T1000 (cell line): ENCODE measurements around the gene ZNF577.
A peak's percentile ranks its signal among the peaks of the same experiment; 100 is the strongest.
"Not testable (repeated sequence)": the region's sequence is repeated elsewhere in the genome, so short reads cannot be mapped to it uniquely, and the experiment has no call there.

Experiments
- DNase-seq: peaks from one replicate; lab custom pipeline; 2025; ENCODE audit warnings: mixed read lengths; lab: John Stamatoyannopoulos, UW

The ZNF577 gene

DNA sequence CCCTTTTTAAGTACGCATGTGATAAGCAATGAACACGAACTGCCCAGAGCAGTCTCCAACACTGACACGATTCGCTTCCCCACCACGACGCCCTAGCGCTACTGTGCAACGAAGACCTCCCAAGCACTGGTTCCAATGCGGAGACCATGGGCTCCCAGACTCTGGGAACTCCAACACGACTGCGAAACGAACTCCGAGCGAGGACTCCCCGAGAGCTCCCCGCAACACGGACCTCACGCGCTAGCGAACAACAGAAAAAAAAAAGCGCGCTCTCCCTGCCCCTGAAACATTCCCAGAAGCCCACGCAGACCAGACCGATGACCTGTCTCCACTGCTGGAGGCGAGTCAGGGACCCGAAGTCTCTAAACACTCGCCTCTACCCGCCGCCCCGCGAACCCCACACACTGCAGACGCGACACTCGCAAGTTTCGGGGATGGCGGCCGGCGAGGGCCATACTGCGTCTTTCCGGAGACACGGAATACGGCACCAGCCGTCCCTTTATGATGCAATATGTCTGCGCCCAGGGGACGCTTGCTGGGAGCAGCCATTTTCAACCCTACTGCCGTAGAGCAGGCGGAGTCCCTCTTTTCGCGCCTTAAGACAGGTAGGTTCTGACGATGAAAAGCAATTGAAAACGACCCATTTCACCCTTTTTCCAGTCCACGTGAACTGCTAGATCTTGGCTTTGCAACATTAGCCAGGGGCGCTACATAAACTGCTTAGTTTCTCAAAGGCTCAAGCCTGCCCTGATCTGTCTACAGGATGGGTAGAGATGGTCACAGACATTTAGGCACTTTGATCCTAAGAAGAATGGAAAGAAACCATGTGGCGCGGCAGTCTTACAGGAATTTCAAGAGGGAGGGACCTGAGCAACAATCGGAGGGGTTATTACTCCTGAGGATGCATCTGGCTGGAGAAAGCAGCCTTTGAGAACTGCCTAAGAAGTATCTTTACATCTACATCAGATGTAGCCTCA lies at the start of gene ZNF577:
Gene ZNF577, minus strand, starts transcription at position 430 of the 977 bp plus-strand sequence. CDS start 7,569 bp downstream, outside the sequence.
- peak; percentile 84 for DNase-seq

DNA sequence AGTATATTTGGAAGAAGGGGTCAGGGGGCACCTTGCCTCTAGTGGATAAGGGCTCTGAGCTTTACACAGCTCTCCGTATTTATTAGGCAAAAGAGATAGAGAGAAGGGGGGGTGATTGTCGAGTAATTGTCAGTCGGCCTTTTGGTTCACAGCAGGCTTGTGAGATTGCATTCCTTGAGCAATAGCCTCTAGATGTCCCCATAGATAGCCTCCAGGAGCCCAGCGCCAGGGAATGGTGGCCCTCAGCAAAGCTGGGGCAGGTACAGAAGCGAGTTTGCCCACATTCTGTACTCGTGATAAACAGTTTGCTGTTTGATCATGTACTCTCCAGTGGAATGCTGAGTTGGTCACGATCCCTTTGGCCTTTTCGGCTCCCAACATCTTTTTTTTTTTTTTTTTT lies 44.2 kb upstream of the ZNF577 start:
- no peak for DNase-seq

DNA sequence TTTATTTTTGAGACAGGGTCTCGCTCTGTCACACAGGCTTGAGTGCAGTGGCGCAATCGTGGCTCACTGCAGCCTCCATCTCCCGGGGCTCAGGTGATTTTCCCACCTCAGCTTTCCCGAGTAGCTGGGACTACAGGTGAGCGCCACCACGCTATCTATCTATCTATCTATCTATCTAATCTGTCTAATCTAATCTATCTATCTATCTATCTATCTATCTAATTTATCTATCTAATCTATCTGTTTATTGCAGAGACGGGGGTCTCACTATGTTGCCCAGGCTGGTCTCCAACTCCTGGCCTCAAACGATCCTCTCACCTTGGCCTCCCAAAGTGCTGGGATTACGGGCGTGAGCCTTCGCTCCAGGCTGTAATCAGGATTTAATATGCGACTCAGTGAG lies 40.1 kb upstream of the ZNF577 start:
- DNase-seq = no peak

DNA sequence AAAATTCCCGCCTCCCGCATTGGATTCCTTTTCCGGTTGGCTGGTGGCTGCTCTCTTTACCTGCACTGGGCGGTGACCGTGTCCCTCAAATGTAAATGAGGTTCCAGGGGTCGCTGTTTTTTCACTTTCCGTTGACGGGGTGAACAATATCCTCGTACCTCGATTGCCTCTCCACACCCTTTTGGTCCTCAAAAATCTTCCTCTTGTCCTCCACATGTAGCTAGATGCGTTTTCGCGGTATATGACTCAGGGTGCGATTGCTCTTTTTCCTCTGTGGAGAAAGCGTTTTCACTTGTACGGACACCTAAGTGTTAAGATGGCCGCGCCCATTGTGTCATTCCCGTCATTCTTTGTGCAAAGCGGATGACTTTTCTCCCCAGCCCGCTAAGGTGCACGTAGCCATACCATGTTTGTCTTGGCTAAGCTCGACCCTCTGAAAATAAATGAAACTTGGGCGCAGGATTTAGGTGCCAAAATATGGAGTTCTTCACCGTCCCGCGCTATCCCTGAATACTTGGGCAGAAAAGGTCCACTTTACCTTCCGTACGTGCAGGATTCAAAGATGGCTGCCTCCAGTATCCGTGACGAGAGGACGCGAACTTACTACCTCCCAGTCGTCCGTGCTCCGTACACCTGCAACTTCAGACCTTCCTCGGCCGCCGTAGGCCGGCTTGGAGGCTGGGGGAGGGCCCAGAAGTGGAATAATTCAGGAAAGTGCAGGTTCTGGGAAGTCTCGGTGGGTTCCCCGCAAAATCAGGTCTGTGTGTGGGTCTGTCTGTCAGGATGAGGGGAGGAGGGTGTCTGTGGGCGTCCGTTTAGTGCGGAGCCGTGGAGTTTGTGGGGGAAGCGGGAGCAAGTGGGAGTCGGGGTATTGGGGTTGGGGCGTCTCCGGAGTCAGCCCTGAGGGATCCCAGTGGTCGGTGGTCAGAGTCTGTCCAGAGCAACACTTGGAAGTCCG lies 39.3 kb upstream of the ZNF577 start, which contains the start of gene ZNF613:
Gene ZNF613, plus strand, starts transcription at position 689 of the 958 bp plus-strand sequence. CDS start 8,749 bp downstream, outside the sequence.
- DNase-seq = peak; percentile 81

DNA sequence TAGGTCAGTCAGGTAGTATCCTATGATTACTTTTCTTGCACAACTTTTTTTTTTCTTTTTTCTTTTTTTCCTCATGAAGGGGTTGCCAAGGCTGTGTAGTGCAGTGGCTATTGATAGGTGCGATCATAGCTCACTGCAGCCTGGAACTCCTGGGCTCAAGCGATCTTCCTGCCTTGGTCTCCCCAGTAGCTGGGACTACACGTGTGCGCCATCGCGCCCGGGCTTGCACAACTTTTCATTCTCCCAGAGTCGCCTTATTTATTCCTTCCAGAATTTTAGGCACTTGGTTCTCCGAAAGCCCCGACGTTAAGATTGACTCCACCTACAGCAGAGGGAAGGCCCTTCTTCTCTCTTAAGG lies 38.7 kb upstream of the ZNF577 start:
- no peak for DNase-seq

DNA sequence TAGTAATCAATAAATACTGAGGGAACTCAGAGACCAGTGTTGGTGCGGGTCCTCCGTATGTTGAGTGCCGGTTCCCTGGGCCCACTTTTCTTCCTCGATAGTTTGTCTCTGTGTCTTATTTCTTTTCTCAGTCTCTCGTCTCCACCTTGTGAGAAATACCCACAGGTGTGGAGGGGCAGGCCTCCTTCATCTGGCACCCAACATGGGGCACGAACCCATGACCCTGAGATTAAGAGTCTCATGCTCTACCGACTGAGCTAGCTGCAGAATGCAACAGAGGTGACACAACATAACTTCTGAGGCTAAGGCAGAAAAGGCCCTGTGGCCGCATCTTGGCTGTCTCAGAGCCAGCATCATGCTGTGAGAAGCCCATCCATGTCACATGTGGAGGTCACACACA lies 34.2 kb upstream of the ZNF577 start:
- no peak for DNase-seq

DNA sequence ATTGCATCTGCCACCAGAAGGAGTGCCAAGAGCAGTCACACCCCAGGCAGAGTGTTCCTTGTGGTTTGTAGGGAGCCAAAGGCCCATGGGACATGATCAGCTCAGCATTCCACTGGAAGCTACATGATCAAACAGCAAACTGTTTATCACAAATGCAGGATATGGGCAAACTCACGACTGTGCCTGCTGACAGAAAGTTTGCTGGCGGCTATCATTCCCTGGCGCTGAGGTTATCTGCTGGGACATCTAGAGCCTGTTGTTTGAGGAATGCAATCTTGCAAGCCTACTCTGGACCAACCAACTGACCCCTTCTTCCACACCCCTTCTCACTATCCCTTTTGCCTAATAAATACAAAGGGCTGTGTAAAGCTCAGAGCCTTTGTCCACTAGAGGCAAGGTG lies 31.9 kb upstream of the ZNF577 start:
- DNase-seq = no peak

DNA sequence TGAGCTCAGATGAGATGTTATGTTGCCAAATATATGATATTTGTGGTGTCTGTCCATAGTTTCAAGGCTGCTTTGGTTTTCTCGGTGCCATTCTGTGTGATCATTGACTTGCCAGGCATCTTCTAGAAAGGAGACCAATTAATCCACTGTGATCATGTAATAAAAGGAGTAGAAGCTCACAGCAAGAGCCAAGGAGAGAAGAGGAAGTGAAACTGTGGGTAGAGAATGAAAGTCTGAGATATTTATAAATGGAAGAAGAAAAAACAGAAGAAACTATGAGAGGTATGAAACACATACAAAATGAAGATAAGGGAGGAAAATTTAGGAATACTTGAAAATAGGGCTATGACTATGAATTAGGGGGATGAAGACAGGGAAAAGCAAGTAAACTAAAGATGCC lies 28.4 kb upstream of the ZNF577 start:
- no peak for DNase-seq

DNA sequence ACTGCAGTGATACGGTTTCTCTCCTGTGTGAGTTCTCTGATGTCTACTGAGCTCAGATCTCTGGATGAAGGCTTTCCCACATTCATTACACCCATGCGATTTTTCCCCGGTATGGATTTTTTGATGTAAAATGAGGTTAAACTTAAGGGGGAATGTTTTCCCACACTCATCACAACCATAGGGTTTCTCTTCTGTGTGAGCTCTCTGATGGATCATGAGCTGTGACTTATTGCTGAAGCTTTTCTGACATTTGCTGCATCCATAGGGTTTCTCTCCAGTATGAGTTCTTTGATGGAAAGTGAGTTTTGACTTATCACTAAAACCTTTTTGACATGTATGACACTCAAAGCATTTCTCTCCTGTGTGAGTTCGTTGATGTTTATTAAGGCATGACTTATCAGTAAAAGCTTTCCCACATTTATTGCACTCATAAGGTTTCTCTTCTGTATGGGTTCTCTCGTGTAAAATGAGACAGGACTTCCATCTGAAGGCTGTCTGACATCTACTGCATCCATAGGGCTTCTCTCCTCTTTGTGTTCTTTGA lies 27.6 kb upstream of the ZNF577 start:
- no peak for DNase-seq

DNA sequence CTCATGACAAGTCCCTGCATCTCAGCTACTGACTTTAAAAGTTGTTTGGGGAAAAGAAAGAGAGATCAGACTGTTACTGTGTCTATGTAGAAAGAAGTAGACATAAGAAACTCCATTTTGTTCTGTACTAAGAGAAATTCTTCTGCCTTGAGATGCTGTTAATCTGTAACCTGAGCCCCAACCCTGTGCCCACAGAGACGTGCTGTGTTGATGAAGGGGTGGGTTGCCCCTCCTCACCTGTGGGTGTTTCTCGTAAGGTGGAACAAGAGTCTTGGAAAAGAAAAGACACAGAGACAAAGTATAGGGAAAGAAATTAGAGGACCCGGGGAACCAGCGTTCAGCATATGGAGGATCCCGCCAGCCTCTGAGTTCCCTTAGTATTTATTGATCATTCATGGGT lies 20.2 kb upstream of the ZNF577 start:
- DNase-seq = not testable (repeated sequence)

DNA sequence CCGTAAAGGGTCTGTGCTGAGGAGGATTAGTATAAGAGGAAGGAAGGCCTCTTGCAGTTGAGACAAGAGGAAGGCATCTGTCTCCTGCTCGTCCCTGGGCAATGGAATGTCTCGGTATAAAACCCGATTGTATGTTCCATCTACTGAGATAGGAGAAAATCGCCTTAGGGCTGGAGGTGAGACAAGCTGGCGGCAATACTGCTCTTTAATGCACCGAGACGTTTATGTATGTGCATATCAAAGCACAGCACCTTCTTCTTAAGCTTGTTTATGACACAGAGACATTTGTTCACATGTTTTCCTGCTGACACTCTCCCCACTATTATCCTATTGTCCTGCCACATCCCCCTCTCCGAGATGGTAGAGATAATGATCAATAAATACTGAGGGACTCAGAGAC lies 18.4 kb upstream of the ZNF577 start:
- DNase-seq = not testable (repeated sequence)

DNA sequence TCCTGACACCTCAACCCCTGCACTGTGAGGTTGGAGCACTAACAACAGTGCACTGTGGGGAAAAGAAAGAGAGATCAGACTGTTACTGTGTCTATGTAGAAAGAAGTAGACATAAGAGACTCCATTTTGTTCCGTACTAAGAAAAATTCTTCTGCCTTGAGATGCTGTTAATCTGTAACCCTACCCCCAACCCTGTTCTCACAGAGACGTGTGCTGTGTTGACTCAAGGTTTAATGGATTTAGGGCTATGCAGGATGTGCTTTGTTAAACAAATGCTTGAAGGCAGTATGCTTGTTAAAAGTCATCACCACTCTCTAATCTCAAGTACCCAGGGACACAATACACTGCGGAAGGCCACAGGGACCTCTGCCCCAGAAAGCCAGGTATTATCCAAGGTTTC lies 17.9 kb upstream of the ZNF577 start:
- DNase-seq = not testable (repeated sequence)

DNA sequence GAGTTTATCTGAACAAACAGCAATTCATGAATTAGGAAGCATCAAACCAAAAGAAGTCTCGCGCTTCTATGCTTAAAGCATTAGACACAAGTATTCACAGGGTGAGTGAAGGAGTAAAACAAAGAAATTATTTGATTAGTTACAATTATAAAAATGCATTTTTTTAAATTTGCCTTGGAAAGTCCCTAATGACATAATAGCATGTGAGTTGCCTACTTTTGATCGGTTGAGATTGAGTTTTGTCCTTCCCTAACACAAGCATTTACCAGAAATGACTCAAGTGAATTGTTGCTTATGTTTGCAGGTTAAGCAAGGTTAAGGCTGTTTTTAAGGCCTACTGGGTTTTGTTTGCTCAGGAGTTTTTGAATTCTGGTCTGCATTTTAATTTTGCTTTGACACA lies 17.5 kb upstream of the ZNF577 start:
- no peak for DNase-seq

DNA sequence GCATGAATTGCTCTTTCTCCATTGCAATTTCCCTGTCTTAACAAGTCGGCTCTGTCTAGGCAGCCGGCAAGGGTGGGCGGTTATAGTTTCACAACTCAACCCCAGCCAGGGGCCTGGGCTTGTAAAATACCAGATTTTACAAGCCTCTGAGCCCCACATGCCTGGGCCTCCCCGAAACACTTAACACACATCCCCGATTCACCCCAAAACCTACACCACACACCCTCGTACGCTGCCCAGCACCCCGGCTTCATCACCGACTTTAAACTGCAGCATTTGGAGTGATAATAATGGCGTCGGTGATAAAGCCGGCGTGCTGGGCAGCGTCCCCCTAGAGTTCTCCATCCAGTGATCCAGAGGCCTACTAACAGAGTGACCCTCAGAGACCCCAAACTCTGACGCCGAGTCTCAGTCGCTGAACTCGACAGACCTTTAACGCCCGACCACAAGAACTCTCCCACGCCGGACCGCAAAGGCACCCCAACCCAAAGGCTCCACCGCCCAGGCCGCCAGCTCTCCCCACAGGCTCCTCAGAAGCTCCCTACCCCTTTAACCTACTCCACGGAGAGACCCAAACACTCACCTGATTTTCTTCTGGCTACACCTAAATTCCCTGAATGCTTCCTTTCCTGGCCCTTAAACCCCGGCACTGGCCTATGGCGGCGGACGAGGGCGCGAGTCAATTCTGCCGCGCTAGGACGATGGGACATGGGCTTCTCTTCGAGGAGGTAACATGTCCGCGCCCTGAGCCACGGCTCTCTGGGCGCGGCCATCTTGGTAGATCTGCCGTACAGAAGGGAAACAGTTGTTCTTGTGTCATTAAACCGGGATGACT lies 16.8 kb upstream of the ZNF577 start, which contains the start of gene ZNF649:
Gene ZNF649, minus strand, starts transcription at position 687 of the 835 bp plus-strand sequence. CDS start 4,910 bp downstream, outside the sequence.
- peak; percentile 72 for DNase-seq

DNA sequence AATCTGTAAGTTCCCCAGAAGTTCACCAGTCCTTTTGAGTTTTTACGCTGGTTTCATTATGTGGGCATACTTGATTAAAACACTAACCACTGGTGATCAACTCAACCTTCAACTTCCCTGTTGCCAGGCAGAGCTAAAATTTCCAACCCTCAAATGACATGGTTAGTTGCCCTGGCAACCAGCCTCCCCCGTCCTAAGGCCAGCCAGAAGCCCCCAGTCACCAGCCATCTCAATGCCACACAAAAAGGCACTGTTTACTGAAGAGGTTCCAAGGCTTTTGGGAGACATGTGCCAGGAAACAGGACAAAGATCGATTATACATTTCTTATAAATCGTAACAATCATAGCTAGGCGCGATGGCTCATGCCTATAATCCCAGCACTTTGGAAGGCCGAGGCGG lies 15.4 kb upstream of the ZNF577 start:
- DNase-seq = no peak

DNA sequence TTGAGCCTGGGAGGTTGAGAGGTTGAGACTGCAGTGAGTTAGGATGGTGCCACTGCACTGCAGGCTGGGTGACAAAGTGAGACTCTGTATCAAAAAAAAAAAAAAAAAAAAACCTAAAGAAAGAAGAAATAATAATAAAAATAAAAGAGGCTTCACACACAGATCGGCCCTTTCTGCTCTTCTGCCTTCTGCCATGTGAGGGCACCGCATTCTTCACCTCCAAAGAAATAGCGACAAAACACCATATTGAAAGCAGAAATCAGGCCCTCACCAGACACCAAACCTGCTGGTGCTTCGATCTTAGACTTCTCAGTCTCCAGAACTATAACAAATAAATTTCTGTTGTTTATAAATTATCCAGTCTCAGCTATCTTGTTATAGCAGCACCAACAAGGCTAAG lies 14.1 kb upstream of the ZNF577 start:
- no peak for DNase-seq

DNA sequence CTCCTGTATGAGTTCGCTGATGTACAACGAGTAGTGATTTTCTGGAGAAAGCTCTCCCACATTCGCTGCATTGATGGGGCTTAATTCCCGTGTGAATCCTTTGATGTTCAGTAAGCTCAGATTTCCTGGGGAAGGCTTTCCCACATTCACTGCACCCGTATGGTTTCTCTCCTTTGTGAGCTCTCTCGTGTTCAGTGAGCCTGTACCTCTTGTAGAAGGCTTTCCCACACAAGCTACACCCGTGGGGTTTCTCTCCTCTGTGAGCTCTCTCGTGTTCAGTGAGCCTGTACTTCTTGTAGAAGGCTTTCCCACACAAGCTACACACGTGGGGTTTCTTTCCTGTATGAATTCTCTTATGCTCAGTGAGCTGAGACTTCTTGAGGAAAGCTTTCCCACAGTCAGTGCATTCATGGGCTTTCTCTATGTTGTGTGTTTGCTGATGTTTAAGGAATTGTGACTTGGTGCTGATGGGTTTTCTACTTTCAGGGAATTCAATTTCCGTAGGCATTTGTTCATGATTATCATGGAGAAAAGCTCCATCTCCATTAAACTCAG lies 3.5 kb upstream of the ZNF577 start:
- DNase-seq = no peak

DNA sequence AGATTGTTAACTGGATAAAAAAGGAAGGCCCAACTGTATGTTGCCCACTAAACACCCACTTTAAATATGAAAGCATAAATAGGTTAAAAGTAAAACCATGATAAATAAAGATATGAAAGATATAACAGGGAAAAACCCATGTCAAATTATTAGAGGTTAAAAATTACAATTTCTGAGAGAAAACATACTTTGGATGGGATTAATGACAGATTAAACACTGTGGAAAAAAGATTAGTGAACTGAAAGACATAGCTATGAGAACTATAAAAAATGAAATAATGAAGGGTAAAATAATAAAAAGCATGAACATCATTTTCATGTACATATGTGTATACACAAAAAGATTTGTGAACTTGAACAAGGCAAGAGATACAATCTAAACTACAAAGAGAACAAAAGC lies 2.2 kb upstream of the ZNF577 start:
- no peak for DNase-seq

DNA sequence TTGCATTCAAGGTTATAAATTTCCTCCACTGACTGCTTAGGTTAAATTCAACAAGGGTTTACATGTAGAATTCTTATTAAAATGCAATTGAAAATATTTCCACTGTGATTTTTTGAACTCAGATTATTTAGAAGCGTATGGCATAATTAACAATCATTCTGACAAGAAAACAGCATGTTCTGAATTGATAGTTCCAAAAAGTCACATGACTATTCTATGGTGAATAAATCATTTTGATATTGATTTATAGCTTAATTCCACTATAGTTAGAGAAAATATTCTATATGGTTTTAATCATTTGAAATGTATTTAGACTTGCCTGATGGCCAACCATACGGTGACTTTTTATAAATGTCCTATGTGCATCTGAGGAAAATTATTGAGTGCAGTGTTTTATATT lies 3.0 kb downstream of the ZNF577 start:
- DNase-seq = no peak

DNA sequence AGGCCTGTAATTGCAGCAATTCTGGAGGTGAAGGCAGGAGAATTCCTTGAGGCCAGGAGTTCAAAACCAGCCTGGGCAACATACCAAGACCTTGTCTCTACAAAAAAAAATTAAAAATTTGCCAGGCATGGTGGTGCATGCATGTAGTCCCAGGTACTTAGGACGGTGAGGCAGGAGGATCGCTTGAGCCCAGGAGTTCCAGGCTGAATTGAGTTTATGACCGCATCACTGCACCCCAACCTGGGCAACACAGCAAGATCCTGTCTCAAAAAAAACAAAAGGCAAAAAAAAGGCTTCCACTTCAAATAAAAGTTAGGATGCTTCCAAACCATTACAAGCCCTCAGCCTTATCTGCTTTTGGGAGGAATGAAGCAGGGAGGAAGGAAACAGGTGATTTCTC lies 5.2 kb downstream of the ZNF577 start:
- DNase-seq = no peak

DNA sequence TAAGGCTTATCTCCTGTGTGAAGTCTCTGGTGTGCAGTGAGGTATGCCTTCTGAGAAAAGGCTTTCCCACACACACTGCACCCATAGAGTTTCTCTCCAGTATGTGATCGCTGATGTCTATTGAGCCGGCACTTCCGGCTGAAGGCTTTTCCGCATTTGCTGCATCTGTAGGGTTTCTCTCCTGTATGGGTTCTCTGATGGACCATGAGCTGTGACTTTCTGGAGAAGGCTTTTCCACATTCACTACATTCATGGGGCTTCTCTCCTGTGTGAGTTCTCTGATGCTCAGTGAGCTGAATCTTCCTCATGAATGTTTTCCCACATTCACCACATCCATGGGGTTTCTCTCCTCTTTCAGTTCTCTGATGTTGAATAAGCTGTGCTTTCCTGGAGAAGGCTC lies 14.7 kb downstream of the ZNF577 start:
- no peak for DNase-seq
